Measurements from ENCODE around the gene EFNA5. TPM values are rescaled to one million over a fixed set of nuclear protein-coding genes. Genes with fewer than 3 reads are reported as not detected.

Gene EFNA5
- total and polyA plus RNA-seq, 2 donors, result 1.7 to 3.6 TPM

GRCh38 chr5:107669096-107670031, 1.4 kb downstream of the EFNA5 start:
- Histone ChIP-seq H3K4me1 (ENCODE audit: control insufficient read depth in 2 of 2, insufficient read depth in 2 of 2, low read length in 2 of 2) (peaks cover 17 to 41% of the 10 kb centered on the region in 2 donors), H3K27ac (ENCODE audit: low read depth in 1 of 2, low read length in 1 of 2) (peak overlapping the region in 1 of 2 donors; percentile 53)
- WGBS, result 7% methylated on average over 60 of the region's 60 CpGs

DNA sequence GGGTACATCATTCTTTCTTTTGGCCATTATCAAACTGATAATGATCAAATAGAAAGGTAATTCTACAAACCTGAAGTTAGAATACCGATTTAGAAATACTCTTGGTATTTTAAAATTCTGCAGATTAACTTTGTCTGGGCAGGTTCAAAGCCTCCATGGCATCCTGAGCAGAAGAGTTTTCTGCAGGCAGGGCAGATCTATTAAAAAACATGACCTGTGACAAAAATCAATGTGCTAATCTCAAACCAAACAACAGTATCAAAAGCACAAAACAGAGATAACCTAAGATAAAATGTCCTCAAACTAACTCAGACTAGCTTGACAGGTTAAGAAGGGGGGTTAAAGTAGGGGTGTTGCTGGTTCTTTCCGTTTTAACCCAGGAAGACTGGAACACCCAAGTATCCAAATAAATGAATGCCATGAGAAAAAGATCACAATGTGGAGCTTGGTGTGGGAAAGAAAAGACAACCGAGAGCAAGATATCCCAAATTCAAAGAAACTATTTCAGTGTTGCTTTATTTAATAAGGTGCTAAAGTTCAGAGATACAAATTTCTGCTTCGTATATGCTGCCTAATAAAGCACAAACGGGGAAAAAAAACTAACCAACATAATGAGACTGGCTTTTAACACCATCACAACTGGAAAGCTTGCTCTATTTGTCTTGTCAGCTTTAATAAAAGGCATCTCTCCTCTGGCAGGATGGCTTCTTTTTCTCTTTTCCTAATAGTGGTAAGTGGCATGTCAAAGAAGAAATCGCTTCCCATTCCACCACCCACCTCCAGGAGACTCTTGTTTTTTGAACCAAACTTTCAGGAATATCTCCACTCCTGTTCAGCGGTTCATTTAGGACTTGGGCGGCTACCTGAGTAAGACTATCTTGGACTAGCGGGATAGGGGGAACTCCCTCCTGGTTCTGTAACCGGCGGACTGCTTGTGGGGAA, 2.3 kb downstream of the EFNA5 start:
- H3K27ac ChIP-seq (ENCODE audit: low read depth in 1 of 2, low read length in 1 of 2), result no peak overlapping the region
- H3K27me3 ChIP-seq (ENCODE audit: control insufficient read depth in 2 of 2, insufficient read depth in 1 of 2, low read length in 1 of 2), result peaks cover 54 to 85% of the 10 kb centered on the region in 2 donors
- DNase-seq (ENCODE audit: low read depth in 6 of 9, low spot score in 9 of 9), result peak in 1 of 9 donors; percentile 5
- H3K36me3 ChIP-seq (ENCODE audit: control insufficient read depth in 2 of 2, insufficient read depth in 2 of 2, low read length in 1 of 2), result no peaks in the 10 kb centered on the region
- H3K9me3 ChIP-seq (ENCODE audit: control insufficient read depth in 2 of 2, insufficient read depth in 1 of 2, low read length in 1 of 2), result peaks cover 0 to 15% of the 10 kb centered on the region in 2 donors
- H3K4me3 ChIP-seq (ENCODE audit: low read length in 2 of 2), result no peak overlapping the region
- WGBS, result 52% methylated on average over 11 of the region's 11 CpGs
- peaks cover 15 to 39% of the 10 kb centered on the region in 2 donors for H3K4me1 ChIP-seq (ENCODE audit: control insufficient read depth in 2 of 2, insufficient read depth in 2 of 2, low read length in 2 of 2)

More at GRCh38 chr5:107669096-107670031, 1.4 kb downstream of the EFNA5 start:
- Histone ChIP-seq H3K36me3 (ENCODE audit: control insufficient read depth in 2 of 2, insufficient read depth in 2 of 2, low read length in 1 of 2) (no peaks in the 10 kb centered on the region), H3K4me3 (ENCODE audit: low read length in 2 of 2) (peak overlapping the region; percentile 26 to 49), H3K9me3 (ENCODE audit: control insufficient read depth in 2 of 2, insufficient read depth in 1 of 2, low read length in 1 of 2) (peaks cover 0 to 15% of the 10 kb centered on the region in 2 donors), H3K27me3 (ENCODE audit: control insufficient read depth in 2 of 2, insufficient read depth in 1 of 2, low read length in 1 of 2) (peaks cover 61 to 95% of the 10 kb centered on the region in 2 donors)
- DNase-seq (ENCODE audit: low read depth in 6 of 9, low spot score in 9 of 9), result peak in 2 of 9 donors; percentile 3 to 6

GRCh38 chr5:107666051-107666655, 4.6 kb downstream of the EFNA5 start:
- Histone ChIP-seq H3K4me3 (ENCODE audit: low read length in 2 of 2) (no peak overlapping the region), H3K4me1 (ENCODE audit: control insufficient read depth in 2 of 2, insufficient read depth in 2 of 2, low read length in 2 of 2) (peaks cover 8 to 18% of the 10 kb centered on the region in 2 donors), H3K27me3 (ENCODE audit: control insufficient read depth in 2 of 2, insufficient read depth in 1 of 2, low read length in 1 of 2) (peaks cover 32 to 66% of the 10 kb centered on the region in 2 donors), H3K36me3 (ENCODE audit: control insufficient read depth in 2 of 2, insufficient read depth in 2 of 2, low read length in 1 of 2) (no peaks in the 10 kb centered on the region), H3K9me3 (ENCODE audit: control insufficient read depth in 2 of 2, insufficient read depth in 1 of 2, low read length in 1 of 2) (peaks cover 0 to 7% of the 10 kb centered on the region in 2 donors), H3K27ac (ENCODE audit: low read depth in 1 of 2, low read length in 1 of 2) (no peak overlapping the region)
- WGBS, result 94% methylated on average over 3 of the region's 3 CpGs
- no peak for DNase-seq (ENCODE audit: low read depth in 6 of 9, low spot score in 9 of 9)

DNA sequence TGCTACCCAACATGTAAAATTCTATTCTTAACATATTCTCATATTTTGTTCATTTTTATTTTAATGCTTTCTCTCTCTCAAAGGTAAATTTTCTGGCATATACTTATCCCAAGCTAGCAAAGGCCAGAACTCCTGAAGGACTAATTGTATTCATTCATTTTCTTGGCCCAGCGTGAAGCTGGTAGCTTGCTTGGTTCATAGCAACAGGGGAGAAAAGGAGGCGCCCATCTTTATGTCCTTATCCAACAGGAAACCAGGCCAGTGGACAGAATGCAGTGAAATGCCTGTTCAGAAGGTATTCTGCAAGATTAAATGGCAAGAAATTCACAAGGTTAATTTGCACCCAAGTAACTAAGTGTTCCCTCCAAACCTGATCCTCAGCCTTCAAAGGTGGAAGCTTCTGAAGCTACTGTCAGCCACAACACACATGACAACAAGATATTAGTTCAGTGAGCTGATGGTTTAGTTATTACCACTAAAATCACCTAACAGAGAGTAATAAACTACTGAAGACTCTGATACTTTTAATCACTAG, 5.6 kb downstream of the EFNA5 start:
- peaks cover 0 to 6% of the 10 kb centered on the region in 2 donors for H3K9me3 ChIP-seq (ENCODE audit: control insufficient read depth in 2 of 2, insufficient read depth in 1 of 2, low read length in 1 of 2)
- whole genome bisulfite sequencing, result 96% methylated on average over 2 of the region's 2 CpGs
- peaks cover 3 to 9% of the 10 kb centered on the region in 2 donors for H3K4me1 ChIP-seq (ENCODE audit: control insufficient read depth in 2 of 2, insufficient read depth in 2 of 2, low read length in 2 of 2)
- H3K4me3 ChIP-seq (ENCODE audit: low read length in 2 of 2), result no peak overlapping the region
- DNase-seq (ENCODE audit: low read depth in 6 of 9, low spot score in 9 of 9), result no peak
- no peaks in the 10 kb centered on the region for H3K36me3 ChIP-seq (ENCODE audit: control insufficient read depth in 2 of 2, insufficient read depth in 2 of 2, low read length in 1 of 2)
- H3K27me3 ChIP-seq (ENCODE audit: control insufficient read depth in 2 of 2, insufficient read depth in 1 of 2, low read length in 1 of 2), result peaks cover 21 to 61% of the 10 kb centered on the region in 2 donors
- H3K27ac ChIP-seq (ENCODE audit: low read depth in 1 of 2, low read length in 1 of 2), result no peak overlapping the region

GRCh38 chr5:107663697-107664096, 7.0 kb downstream of the EFNA5 start:
- no peak for DNase-seq (ENCODE audit: low read depth in 6 of 9, low spot score in 9 of 9)
- WGBS, result 79% methylated on average over 1 of the region's 1 CpG

DNA sequence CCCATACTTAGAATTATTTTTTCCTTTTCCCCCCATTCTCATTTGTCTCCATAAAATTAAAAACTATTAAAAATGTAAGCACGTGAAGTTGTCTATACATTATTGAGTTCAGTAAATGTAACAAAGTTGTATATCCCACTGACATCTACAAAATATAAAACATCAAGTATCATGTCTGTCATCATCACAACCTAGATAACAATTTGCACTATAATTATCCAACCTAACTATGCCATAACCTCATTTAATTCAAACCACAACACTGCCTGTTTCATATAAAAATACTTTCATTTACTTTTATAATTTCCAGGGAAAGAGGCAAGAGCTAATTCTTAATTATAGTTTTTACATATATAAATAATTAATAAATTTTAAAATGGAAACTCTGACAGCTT, 9.1 kb downstream of the EFNA5 start:
- 99% methylated on average over 1 of the region's 1 CpG for WGBS

More at GRCh38 chr5:107663697-107664096, 7.0 kb downstream of the EFNA5 start:
- no peaks in the 10 kb centered on the region for H3K4me1 ChIP-seq (ENCODE audit: control insufficient read depth in 2 of 2, insufficient read depth in 2 of 2, low read length in 2 of 2)
- H3K36me3 ChIP-seq (ENCODE audit: control insufficient read depth in 2 of 2, insufficient read depth in 2 of 2, low read length in 1 of 2), result no peaks in the 10 kb centered on the region
- H3K4me3 ChIP-seq (ENCODE audit: low read length in 2 of 2), result no peak overlapping the region
- H3K27me3 ChIP-seq (ENCODE audit: control insufficient read depth in 2 of 2, insufficient read depth in 1 of 2, low read length in 1 of 2), result peaks cover 8 to 47% of the 10 kb centered on the region in 2 donors
- no peak overlapping the region for H3K27ac ChIP-seq (ENCODE audit: low read depth in 1 of 2, low read length in 1 of 2)
- H3K9me3 ChIP-seq (ENCODE audit: control insufficient read depth in 2 of 2, insufficient read depth in 1 of 2, low read length in 1 of 2), result no peaks in the 10 kb centered on the region

GRCh38 chr5:107661038-107661649, 9.6 kb downstream of the EFNA5 start:
- Histone ChIP-seq H3K27ac (ENCODE audit: low read depth in 1 of 2, low read length in 1 of 2) (no peak overlapping the region), H3K9me3 (ENCODE audit: control insufficient read depth in 2 of 2, insufficient read depth in 1 of 2, low read length in 1 of 2) (no peaks in the 10 kb centered on the region), H3K4me1 (ENCODE audit: control insufficient read depth in 2 of 2, insufficient read depth in 2 of 2, low read length in 2 of 2) (no peaks in the 10 kb centered on the region), H3K27me3 (ENCODE audit: control insufficient read depth in 2 of 2, insufficient read depth in 1 of 2, low read length in 1 of 2) (peaks cover 2 to 24% of the 10 kb centered on the region in 2 donors), H3K36me3 (ENCODE audit: control insufficient read depth in 2 of 2, insufficient read depth in 2 of 2, low read length in 1 of 2) (no peaks in the 10 kb centered on the region), H3K4me3 (ENCODE audit: low read length in 2 of 2) (no peak overlapping the region)
- no peak for DNase-seq (ENCODE audit: low read depth in 6 of 9, low spot score in 9 of 9)
- 94% methylated on average over 7 of the region's 7 CpGs for WGBS

More for the DNA sequence above, 9.1 kb downstream of the EFNA5 start:
- Histone ChIP-seq H3K27me3 (ENCODE audit: control insufficient read depth in 2 of 2, insufficient read depth in 1 of 2, low read length in 1 of 2) (peaks cover 2 to 29% of the 10 kb centered on the region in 2 donors), H3K36me3 (ENCODE audit: control insufficient read depth in 2 of 2, insufficient read depth in 2 of 2, low read length in 1 of 2) (no peaks in the 10 kb centered on the region), H3K4me1 (ENCODE audit: control insufficient read depth in 2 of 2, insufficient read depth in 2 of 2, low read length in 2 of 2) (no peaks in the 10 kb centered on the region), H3K9me3 (ENCODE audit: control insufficient read depth in 2 of 2, insufficient read depth in 1 of 2, low read length in 1 of 2) (no peaks in the 10 kb centered on the region), H3K4me3 (ENCODE audit: low read length in 2 of 2) (no peak overlapping the region), H3K27ac (ENCODE audit: low read depth in 1 of 2, low read length in 1 of 2) (no peak overlapping the region)
- DNase-seq (ENCODE audit: low read depth in 6 of 9, low spot score in 9 of 9), result no peak

DNA sequence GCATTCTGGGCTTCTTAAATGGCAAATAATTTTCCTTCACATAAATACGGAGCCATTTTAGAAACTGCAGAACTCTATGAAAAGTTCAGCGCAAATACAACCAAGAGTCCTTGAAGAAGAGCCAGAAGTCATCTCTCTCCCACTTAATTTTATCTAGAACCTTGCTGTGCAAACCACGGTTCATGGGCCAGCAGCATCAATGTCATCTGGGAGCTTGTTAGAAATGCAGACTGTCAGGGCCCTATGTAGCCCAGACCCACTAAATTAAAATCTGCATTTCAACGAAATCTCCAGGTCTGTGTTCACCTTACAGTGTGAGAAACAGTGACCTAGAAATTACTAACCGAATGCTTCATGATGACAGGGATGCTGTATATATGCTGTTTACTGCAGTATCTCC, 12.2 kb downstream of the EFNA5 start:
- no peaks in the 10 kb centered on the region for H3K36me3 ChIP-seq (ENCODE audit: control insufficient read depth in 2 of 2, insufficient read depth in 2 of 2, low read length in 1 of 2)
- no peaks in the 10 kb centered on the region for H3K9me3 ChIP-seq (ENCODE audit: control insufficient read depth in 2 of 2, insufficient read depth in 1 of 2, low read length in 1 of 2)
- no peak for DNase-seq (ENCODE audit: low read depth in 6 of 9, low spot score in 9 of 9)
- WGBS, result 94% methylated on average over 5 of the region's 5 CpGs
- H3K27ac ChIP-seq (ENCODE audit: low read depth in 1 of 2, low read length in 1 of 2), result no peak overlapping the region
- no peak overlapping the region for H3K4me3 ChIP-seq (ENCODE audit: low read length in 2 of 2)
- H3K27me3 ChIP-seq (ENCODE audit: control insufficient read depth in 2 of 2, insufficient read depth in 1 of 2, low read length in 1 of 2), result peaks cover 0 to 12% of the 10 kb centered on the region in 2 donors
- no peaks in the 10 kb centered on the region for H3K4me1 ChIP-seq (ENCODE audit: control insufficient read depth in 2 of 2, insufficient read depth in 2 of 2, low read length in 2 of 2)
